ENCODE measurements around the gene ZSWIM6. TPM values are rescaled to one million over a fixed set of nuclear protein-coding genes. Genes with fewer than 3 reads are reported as not detected.

The ZSWIM6 gene
- total and polyA plus RNA-seq, 2 of the 4 experiments (the other 2 are of a cell fraction): 10.8 to 14.1 TPM

- no peak overlapping the region for H2AK5ac ChIP-seq (ENCODE audit: low read depth, low read length)
- BruUV-seq (replicated peaks): no TSS peak
- H4K91ac ChIP-seq (ENCODE audit: insufficient read depth, low read depth, low read length): no peak overlapping the region
- H3K23ac ChIP-seq (ENCODE audit: low read depth, low read length): peak overlapping the region; percentile 69
- DNase-seq: no peak
- H3K27me3 ChIP-seq (ENCODE audit: control insufficient read depth, insufficient read depth, low read length): no peaks in the 10 kb centered on the region
- no peaks in the 10 kb centered on the region for H3K9me3 ChIP-seq (ENCODE audit: control insufficient read depth, insufficient read depth, low read length)
- no peaks in the 10 kb centered on the region for H3K36me3 ChIP-seq (ENCODE audit: control insufficient read depth, insufficient read depth, low read length)
- no peak overlapping the region for H2AK9ac ChIP-seq (replicated peaks; ENCODE audit: low read depth, low read length, poor library complexity)
- H2AFZ ChIP-seq (replicated peaks; ENCODE audit: low read length, poor library complexity): no peak overlapping the region
- no peak overlapping the region for H3K9ac ChIP-seq (ENCODE audit: low read depth, low read length)
- 0 out of 2 replicates have a peak overlapping the region, but pooled peaks have one; percentile 56 for H3K14ac ChIP-seq (replicated peaks; ENCODE audit: low read depth, low read length)
- H4K8ac ChIP-seq (ENCODE audit: low read depth in 2 of 2, low read length in 2 of 2): no peak overlapping the region
- peaks cover 14% of the 10 kb centered on the region for H3K4me1 ChIP-seq (ENCODE audit: control insufficient read depth, insufficient read depth, low read length)
- no peak overlapping the region for H2BK5ac ChIP-seq (ENCODE audit: low read depth, low read length, poor library complexity, severe bottlenecking)
- in situ Hi-C loops (cut with MboI; ENCODE audit: low sequenced_read_pairs) (no loop called here), dilution Hi-C loops (cut with HindIII; ENCODE audit: low sequenced_read_pairs, unreplicated experiment) (no loop called here), intact Hi-C loops (cut with micrococcal nuclease) (loop anchor here (10.0 kb wide), 2 partner anchors 129 to 409 kb away; partner anchors contain the start of gene ZSWIM6)
- H2BK20ac ChIP-seq (ENCODE audit: low read depth, low read length): no peak overlapping the region
- peaks cover 10% of the 10 kb centered on the region for H3K9me1 ChIP-seq (ENCODE audit: insufficient read depth, low read length)
- H4K20me1 ChIP-seq (ENCODE audit: insufficient read depth, low read length): peaks cover 68% of the 10 kb centered on the region
- H2BK120ac ChIP-seq (ENCODE audit: low read depth, low read length): no peak overlapping the region
- H3K56ac ChIP-seq (ENCODE audit: extremely low read depth, insufficient read depth, low read length): no peak overlapping the region
- H3K4ac ChIP-seq (ENCODE audit: low read depth, low read length): no peak overlapping the region
- no peak overlapping the region for H3K18ac ChIP-seq (ENCODE audit: low read depth, low read length)
- no peak overlapping the region for H3K27ac ChIP-seq (ENCODE audit: insufficient read depth, low read length)
- no peak for TF ChIP-seq RFX5 (IDR thresholded peaks at IDR 0.05; ENCODE audit: low read depth, low read length)
- no peak for TF ChIP-seq BHLHE40 (IDR thresholded peaks at IDR 0.05; ENCODE audit: low read depth, low read length)
- no peak for TF ChIP-seq CTCF (conservative IDR thresholded peaks at IDR 0.05; ENCODE audit: low read depth, low read length)
- TF ChIP-seq RCOR1 (IDR thresholded peaks at IDR 0.05; ENCODE audit: insufficient replicate concordance, low read length): no peak
- no peak for TF ChIP-seq USF2 (IDR thresholded peaks at IDR 0.05; ENCODE audit: low read depth, low read length)
- TF ChIP-seq SMC3 (IDR thresholded peaks at IDR 0.05; ENCODE audit: low read depth, low read length): no peak
- TF ChIP-seq CEBPB (IDR thresholded peaks at IDR 0.05; ENCODE audit: low read depth, low read length): no peak
- no peak for TF ChIP-seq FOS (IDR thresholded peaks at IDR 0.05; ENCODE audit: low read depth, low read length)
- TF ChIP-seq MXI1 (IDR thresholded peaks at IDR 0.05; ENCODE audit: borderline replicate concordance, low read depth, low read length): no peak
- no peak overlapping the region for H2BK15ac ChIP-seq (ENCODE audit: low read depth, low read length)
- WGBS, 2 experiments (ENCODE audit: extremely low coverage in 2 of 2, insufficient read length in 1 of 2): no CpG with 5 or more reads among the region's 2 CpGs
- ChIA-PET POLR2A (ENCODE audit: unreplicated experiment) (no interaction called here), CTCF (no interaction called here)
- peak; percentile 18; the same call in 1 of the 2 replicates for ATAC-seq (ENCODE audit: low read depth)
- H3K4me2 ChIP-seq (ENCODE audit: low read depth, low read length): no peak overlapping the region
- H3K4me3 ChIP-seq (ENCODE audit: insufficient read depth, low read depth, low read length): no peak overlapping the region
- H3K79me1 ChIP-seq (ENCODE audit: low read depth in 1 of 2, low read length in 2 of 2): peaks cover 30 to 75% of the 10 kb centered on the region in 2 experiments
- H4K5ac ChIP-seq (ENCODE audit: low read depth, low read length): no peak overlapping the region
Measured at GRCh38 chr5:61463596-61463995, 131.5 kb downstream of the ZSWIM6 start.
